Gastrocnemius medialis (tissue), 4 donors: ENCODE data around the gene RNF114. TPM values are rescaled to one million over a fixed set of nuclear protein-coding genes. Genes with fewer than 3 reads are reported as not detected.

Experiments
- ATAC-seq, 2 donors: fragments of 150-250 bp; one replicate each; pipeline ENCODE4 v1.9.1; 2016
- DNase-seq, 2 donors: peaks; one replicate each; pipeline ENCODE4 v3.0.0-alpha.2; 2019
- H3K27ac ChIP-seq, 4 donors: fragments of 200-600 bp; sonication (generic); 1 replicate in 1 of 4; 2 replicates in 3 of 4; pipeline ENCODE4 v1.5.1; 2016 to 2018; ENCODE audit warnings: mild to moderate bottlenecking in 2 of 4, moderate library complexity in 1 of 4
- H3K27me3 ChIP-seq, 3 donors: fragments of 200-600 bp; sonication (generic) in 2 of 3; 1 replicate in 1 of 3; 2 replicates in 2 of 3; pipeline versions ENCODE4 v1.5.1 to v1.6.0; 2016 to 2019; ENCODE audit warnings: mild to moderate bottlenecking in 1 of 3, moderate library complexity in 1 of 3
- H3K36me3 ChIP-seq, 2 donors: fragments of 200-600 bp; sonication (generic) in 1 of 2; one replicate each; pipeline ENCODE4 v1.5.1; 2017 to 2018
- H3K4me1 ChIP-seq, 2 donors: fragments of 200-600 bp; sonication (generic) in 1 of 2; one replicate each; pipeline ENCODE4 v1.5.1; 2016 to 2017; ENCODE audit warnings: mild to moderate bottlenecking in 2 of 2
- H3K4me3 ChIP-seq, 4 donors: fragments of 200-600 bp; sonication (generic) in 3 of 4; 1 replicate in 1 of 4; 2 replicates in 3 of 4; pipeline ENCODE4 v1.5.1; 2016 to 2019; ENCODE audit warnings: mild to moderate bottlenecking in 2 of 4
- H3K9me3 ChIP-seq, 3 donors: fragments of 200-600 bp; sonication (generic) in 2 of 3; 1 replicate in 1 of 3; 2 replicates in 2 of 3; pipeline ENCODE4 v1.5.1; 2016 to 2019
- CTCF ChIP-seq, 5 experiments: fragments of 450-650 bp in 3 of 5; fragments of 200-600 bp in 2 of 5; sonication (generic) in 2 of 5; IDR thresholded peaks in 4 of 5; conservative IDR thresholded peaks in 1 of 5; 1 replicate in 4 of 5; 2 replicates in 1 of 5; pipeline ENCODE4 v1.5.1; 2016 to 2019; ENCODE audit warnings: antibody characterized with exemption in 5 of 5, mild to moderate bottlenecking in 3 of 5, moderate library complexity in 3 of 5
- POLR2A ChIP-seq, 2 donors: fragments of 450-650 bp; IDR thresholded peaks; one replicate each; pipeline ENCODE4 v1.6.1; 2017; ENCODE audit warnings: antibody characterized with exemption in 2 of 2, mild to moderate bottlenecking in 2 of 2, moderate library complexity in 2 of 2
- in situ Hi-C, 4 donors: fragments of 200-750 bp; cut with MboI; loops; one replicate each; pipeline versions ENCODE4 v1.15.0 to v1.8.0; 2017; ENCODE audit warnings: low sequenced_read_pairs in 4 of 4
- intact Hi-C: fragments of 100-400 bp; cut with DNase I; formaldehyde crosslinking; loops from one replicate; pipeline ENCODE4 v1.15.1; 2023; ENCODE audit warnings: low total_unique reads
- total RNA-seq, 4 donors: library from RNA; depleted of rRNA; stranded (reverse); fragments of >200 nt; gene quantifications; one replicate each; pipeline versions ENCODE4 v1.1.0 to v1.2.3, GENCODE V29; 2016

The RNF114 gene
- total RNA-seq, 4 donors from 2014 or later, result 133 to 216 (median 172) TPM

GRCh38 chr20:49978685-49979029 is 42.5 kb downstream of the RNF114 start:
- no peaks in the 10 kb centered on the region for H3K9me3 ChIP-seq
- TF ChIP-seq POLR2A (IDR thresholded peaks at IDR 0.05) (no peak), CTCF (IDR thresholded peaks at IDR 0.05 in 4 of 5, conservative IDR thresholded peaks at IDR 0.05 in 1 of 5) (no peak)
- no peak overlapping the region for H3K27ac ChIP-seq
- peaks cover 16 to 22% of the 10 kb centered on the region in 2 donors for H3K4me1 ChIP-seq
- intact Hi-C loops, result loop anchor here (1.0 kb wide), 2 partner anchors 93 to 200 kb away; no protein-coding TSS in a partner anchor
- DNase-seq (no peak), ATAC-seq (no peak)
- H3K36me3 ChIP-seq, result no peaks in the 10 kb centered on the region
- peak overlapping the region in 1 of 4 donors; percentile 53 for H3K4me3 ChIP-seq
- in situ Hi-C loops, result loop anchor here in 2 of 4 donors (5.0 to 10.0 kb wide), 2 partner anchors 94 to 196 kb away; no protein-coding TSS in a partner anchor
- H3K27me3 ChIP-seq, result no peaks in the 10 kb centered on the region

GRCh38 chr20:49979030-49979832 is 43.0 kb downstream of the RNF114 start:
- ATAC-seq (peak; percentile 26 to 27), DNase-seq (no peak)
- Histone ChIP-seq H3K4me1 (peaks cover 21 to 24% of the 10 kb centered on the region in 2 donors), H3K36me3 (no peaks in the 10 kb centered on the region), H3K4me3 (peak overlapping the region in 2 of 4 donors; percentile 27 to 53), H3K27me3 (no peaks in the 10 kb centered on the region), H3K27ac (no peak overlapping the region), H3K9me3 (no peaks in the 10 kb centered on the region)
- in situ Hi-C loops, result loop anchor here in 2 of 4 donors (5.0 to 10.0 kb wide), 2 partner anchors 93 to 196 kb away; no protein-coding TSS in a partner anchor
- intact Hi-C loops, result loop anchor here (1.0 kb wide), 2 partner anchors 92 to 199 kb away; no protein-coding TSS in a partner anchor
- TF ChIP-seq CTCF (IDR thresholded peaks at IDR 0.05 in 4 of 5, conservative IDR thresholded peaks at IDR 0.05 in 1 of 5) (peak; percentile 99 to 100 (median 100)), POLR2A (IDR thresholded peaks at IDR 0.05) (no peak)

- Histone ChIP-seq H3K4me3 (no peak overlapping the region), H3K36me3 (no peaks in the 10 kb centered on the region), H3K27ac (no peak overlapping the region), H3K9me3 (no peaks in the 10 kb centered on the region), H3K4me1 (peaks cover 28 to 30% of the 10 kb centered on the region in 2 donors), H3K27me3 (no peaks in the 10 kb centered on the region)
- intact Hi-C loops (loop anchor here (5.0 kb wide), 2 partner anchors 107 to 187 kb away; no protein-coding TSS in a partner anchor), in situ Hi-C loops (loop anchor here in 2 of 4 donors (5.0 to 10.0 kb wide), 2 partner anchors 92 to 184 kb away; no protein-coding TSS in a partner anchor)
- ATAC-seq (no peak), DNase-seq (no peak)
- no peak for TF ChIP-seq POLR2A (IDR thresholded peaks at IDR 0.05)
These were observed 44.2 kb downstream of the RNF114 start for GRCh38 chr20:49980140-49981008.

GRCh38 chr20:49981218-49982071 is 45.2 kb downstream of the RNF114 start:
- in situ Hi-C loops, result loop anchor here in 2 of 4 donors (5.0 to 10.0 kb wide), 2 partner anchors 91 to 183 kb away; no protein-coding TSS in a partner anchor
- DNase-seq (no peak), ATAC-seq (no peak)
- peak overlapping the region; percentile 67 to 81 (median 75) for H3K27ac ChIP-seq
- no peaks in the 10 kb centered on the region for H3K27me3 ChIP-seq
- peaks cover 28 to 38% of the 10 kb centered on the region in 2 donors for H3K4me1 ChIP-seq
- no peaks in the 10 kb centered on the region for H3K9me3 ChIP-seq
- TF ChIP-seq POLR2A (IDR thresholded peaks at IDR 0.05), result no peak
- no peak for TF ChIP-seq CTCF (IDR thresholded peaks at IDR 0.05 in 4 of 5, conservative IDR thresholded peaks at IDR 0.05 in 1 of 5)
- intact Hi-C loops, result loop anchor here (5.0 kb wide), 2 partner anchors 106 to 186 kb away; no protein-coding TSS in a partner anchor
- H3K36me3 ChIP-seq, result no peaks in the 10 kb centered on the region
- no peak overlapping the region for H3K4me3 ChIP-seq
